Measurements from ENCODE around the gene CNTD1.

Gene CNTD1

DNA sequence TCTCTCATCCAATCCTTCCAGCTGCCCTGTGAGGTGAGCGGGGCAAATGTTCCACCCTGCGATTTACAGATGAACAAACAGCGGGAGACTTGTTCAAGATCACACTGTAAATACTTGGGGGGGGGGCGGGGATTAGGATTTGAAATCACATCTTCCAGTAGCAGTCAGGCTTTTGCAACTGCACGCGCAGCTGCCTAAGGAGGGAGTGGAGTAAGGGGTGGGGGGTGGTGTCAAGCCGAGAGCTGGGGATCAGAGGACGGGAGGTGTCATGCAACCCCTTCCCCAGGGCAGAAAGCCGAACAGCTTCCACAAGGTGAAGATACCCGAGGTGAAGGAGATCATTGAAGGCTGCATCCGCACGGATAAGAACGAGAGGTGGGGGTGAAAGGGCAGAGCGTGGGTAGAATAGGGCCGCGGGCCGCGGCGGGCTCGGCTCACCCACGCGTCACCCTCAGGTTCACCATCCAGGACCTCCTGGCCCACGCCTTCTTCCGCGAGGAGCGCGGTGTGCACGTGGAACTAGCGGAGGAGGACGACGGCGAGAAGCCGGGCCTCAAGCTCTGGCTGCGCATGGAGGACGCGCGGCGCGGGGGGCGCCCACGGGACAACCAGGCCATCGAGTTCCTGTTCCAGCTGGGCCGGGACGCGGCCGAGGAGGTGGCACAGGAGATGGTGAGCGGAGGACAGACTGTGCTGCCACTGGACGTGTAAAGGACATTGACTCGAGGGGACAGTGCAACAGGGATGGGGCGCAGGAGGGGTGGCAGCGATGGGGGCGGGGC is 13.7 kb upstream of the CNTD1 start:
- TF ChIP-seq, protein P1, sequence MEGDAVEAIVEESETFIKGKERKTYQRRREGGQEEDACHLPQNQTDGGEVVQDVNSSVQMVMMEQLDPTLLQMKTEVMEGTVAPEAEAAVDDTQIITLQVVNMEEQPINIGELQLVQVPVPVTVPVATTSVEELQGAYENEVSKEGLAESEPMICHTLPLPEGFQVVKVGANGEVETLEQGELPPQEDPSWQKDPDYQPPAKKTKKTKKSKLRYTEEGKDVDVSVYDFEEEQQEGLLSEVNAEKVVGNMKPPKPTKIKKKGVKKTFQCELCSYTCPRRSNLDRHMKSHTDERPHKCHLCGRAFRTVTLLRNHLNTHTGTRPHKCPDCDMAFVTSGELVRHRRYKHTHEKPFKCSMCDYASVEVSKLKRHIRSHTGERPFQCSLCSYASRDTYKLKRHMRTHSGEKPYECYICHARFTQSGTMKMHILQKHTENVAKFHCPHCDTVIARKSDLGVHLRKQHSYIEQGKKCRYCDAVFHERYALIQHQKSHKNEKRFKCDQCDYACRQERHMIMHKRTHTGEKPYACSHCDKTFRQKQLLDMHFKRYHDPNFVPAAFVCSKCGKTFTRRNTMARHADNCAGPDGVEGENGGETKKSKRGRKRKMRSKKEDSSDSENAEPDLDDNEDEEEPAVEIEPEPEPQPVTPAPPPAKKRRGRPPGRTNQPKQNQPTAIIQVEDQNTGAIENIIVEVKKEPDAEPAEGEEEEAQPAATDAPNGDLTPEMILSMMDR (IDR thresholded peaks at IDR 0.05; ENCODE audit: low read depth, low read length, missing control alignments) = no peak
- no peak for DNase-seq (ENCODE audit: low read depth)
- no peak overlapping the region for H3K4me3 ChIP-seq (ENCODE audit: low read depth, low read length)

GRCh38 chr17:42787266-42787665 is 11.4 kb upstream of the CNTD1 start:
- H3K4me3 ChIP-seq (ENCODE audit: low read depth, low read length) = no peak overlapping the region
- no peak for DNase-seq (ENCODE audit: low read depth)
- TF ChIP-seq, protein P1 (IDR thresholded peaks at IDR 0.05; ENCODE audit: low read depth, low read length, missing control alignments) = no peak

DNA sequence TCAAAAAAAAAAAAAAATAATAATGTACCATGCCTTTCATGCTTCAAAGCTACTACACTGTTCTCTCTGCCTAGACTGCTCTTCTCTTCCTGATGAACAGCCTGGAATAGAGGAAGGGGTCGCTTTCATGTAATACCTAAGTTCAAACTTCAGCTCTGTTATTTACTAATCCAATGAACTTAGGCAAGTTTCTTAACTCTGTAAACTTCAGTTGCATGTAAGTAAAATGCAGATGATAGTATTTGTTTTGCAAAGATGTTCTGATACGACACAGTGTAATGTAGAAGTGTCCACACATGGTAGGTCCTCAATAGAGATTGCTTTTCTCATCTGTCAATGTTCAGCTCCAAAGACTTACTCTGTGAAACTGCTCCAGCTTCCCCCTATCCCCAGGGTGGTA is 6.7 kb upstream of the CNTD1 start:
- TF ChIP-seq, protein P1 (IDR thresholded peaks at IDR 0.05; ENCODE audit: low read depth, low read length, missing control alignments) = no peak
- H3K4me3 ChIP-seq (ENCODE audit: low read depth, low read length) = no peak overlapping the region
- DNase-seq (ENCODE audit: low read depth) = no peak

DNA sequence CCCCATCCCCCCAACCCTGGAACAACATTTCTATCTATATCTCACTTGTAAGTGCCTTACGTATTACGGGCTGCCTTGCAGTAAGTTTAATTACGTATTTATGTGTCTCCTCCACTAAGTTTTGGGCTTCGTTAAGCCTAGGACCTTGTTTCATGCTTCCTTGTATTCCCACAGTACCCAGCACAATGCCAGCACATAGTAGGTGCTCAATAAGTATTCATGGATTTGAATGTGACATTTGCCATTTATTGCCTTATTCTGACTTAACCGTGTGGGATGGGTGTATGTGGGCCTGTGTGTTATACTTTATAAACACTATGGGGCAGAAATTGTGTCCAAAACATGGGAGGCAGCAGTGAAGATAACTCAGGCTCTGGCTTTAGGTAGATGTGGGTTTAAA is 6.1 kb upstream of the CNTD1 start:
- no peak overlapping the region for H3K4me3 ChIP-seq (ENCODE audit: low read depth, low read length)
- TF ChIP-seq, protein P1 (IDR thresholded peaks at IDR 0.05; ENCODE audit: low read depth, low read length, missing control alignments) = no peak
- DNase-seq (ENCODE audit: low read depth) = no peak

- TF ChIP-seq, protein P1 (IDR thresholded peaks at IDR 0.05; ENCODE audit: low read depth, low read length, missing control alignments) = no peak
- H3K4me3 ChIP-seq (ENCODE audit: low read depth, low read length) = no peak overlapping the region
- DNase-seq (ENCODE audit: low read depth) = no peak
These were observed 3.6 kb upstream of the CNTD1 start for GRCh38 chr17:42795061-42795460.

DNA sequence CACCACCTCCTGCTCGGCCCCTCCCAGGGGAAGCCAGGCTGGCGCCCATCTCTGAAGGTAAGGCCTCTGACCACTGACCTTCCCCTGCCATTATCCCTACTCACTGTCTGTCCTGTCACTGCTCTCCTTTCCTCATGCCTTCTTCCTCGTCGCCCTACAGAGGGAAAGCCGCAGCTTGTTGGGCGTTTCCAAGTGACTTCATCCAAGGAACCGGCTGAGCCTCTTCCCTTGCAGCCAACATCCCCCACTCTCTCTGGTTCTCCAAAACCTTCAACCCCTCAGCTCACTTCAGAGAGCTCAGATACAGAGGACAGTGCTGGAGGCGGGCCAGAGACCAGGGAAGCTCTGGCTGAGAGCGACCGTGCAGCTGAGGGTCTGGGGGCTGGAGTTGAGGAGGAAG is 3.2 kb upstream of the CNTD1 start:
- TF ChIP-seq, protein P1 (IDR thresholded peaks at IDR 0.05; ENCODE audit: low read depth, low read length, missing control alignments) = no peak
- DNase-seq (ENCODE audit: low read depth) = no peak
- no peak overlapping the region for H3K4me3 ChIP-seq (ENCODE audit: low read depth, low read length)
